ENCODE results near the gene SCYGR1. TPM values are rescaled to one million over a fixed set of nuclear protein-coding genes. Genes with fewer than 3 reads are reported as not detected.
"Not testable (repeated sequence)": the region's sequence is repeated elsewhere in the genome, so short reads cannot be mapped to it uniquely, and the experiment has no call there.

SCYGR1 gene
- total RNA-seq, result not detected
- not detected for polyA plus RNA-seq (ENCODE audit: insufficient read depth, low read depth, low replicate concordance)
- long read RNA-seq, donor 1, result 0 reads
- long read RNA-seq, donor 2, result 0 reads

DNA sequence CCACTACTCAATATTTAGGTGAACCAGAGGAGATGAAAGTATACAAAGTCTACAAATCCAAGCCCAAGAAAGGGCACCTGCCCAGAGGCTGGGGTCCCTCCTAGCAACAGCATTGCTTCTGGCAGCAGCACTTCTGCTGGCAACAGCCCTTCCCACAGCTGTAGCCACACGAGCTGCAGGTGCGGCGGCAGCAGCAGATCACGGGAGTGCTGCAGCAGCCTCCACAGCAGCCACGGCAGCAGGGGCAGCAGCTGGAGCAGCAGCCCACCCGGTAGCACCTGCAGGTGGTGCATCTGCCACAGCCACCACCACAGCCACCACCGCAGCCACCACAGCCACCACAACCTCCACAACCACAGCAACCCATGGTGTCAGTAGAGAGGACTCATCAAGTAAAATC, at the start of gene SCYGR1:
Gene SCYGR1 (minus strand): TSS at position 367 of the 400 bp plus-strand sequence. CDS start 0 bp downstream, at position 367.
- H3K36me3 ChIP-seq (ENCODE audit: low read depth, missing control alignments); intact Hi-C loops (cut with DNase I; ENCODE audit: low total_unique reads); H3K27me3 ChIP-seq; H3K4me3 ChIP-seq; DNase-seq; H3K27ac ChIP-seq; H3K9me3 ChIP-seq: not testable (repeated sequence)
- WGBS, 2 donors, result 80 to 86% methylated on average over 1 to 6 of the region's 7 CpGs
- peaks cover 10% of the 10 kb centered on the region for H3K4me1 ChIP-seq

DNA sequence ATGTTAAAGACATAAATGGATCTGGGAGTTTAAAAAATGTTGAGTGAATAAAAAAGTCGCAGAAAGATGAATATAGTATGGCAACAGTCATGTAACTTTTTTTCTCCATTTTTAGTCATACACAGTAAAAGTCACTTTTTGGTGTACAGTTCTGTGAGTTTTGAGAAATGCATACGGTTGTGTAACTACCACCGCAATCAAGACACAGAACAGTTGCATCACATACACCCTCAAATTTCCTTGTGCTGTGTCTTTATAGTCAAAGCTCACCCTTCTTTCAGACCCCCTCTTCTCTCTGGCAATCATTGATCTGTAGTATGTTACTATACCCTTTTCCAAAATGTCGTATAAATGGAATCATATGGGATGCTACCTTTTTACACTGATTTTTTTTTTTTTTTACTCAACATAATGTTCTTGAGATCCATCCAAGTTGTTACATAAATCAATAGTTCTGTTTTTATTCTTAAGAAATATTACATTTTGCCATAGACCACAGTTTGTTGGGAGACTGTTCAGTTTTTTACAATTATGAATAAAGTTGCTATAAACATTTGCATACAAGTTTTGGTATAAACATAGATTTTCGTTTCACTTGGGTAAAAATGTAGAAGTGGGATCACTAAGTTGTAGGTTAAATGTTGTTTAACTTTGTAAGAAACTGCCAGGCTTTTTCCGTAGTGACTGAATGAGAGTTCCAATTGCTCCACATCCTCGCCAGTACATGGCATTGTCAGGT, 48.9 kb upstream of the SCYGR1 start:
- no peak overlapping the region for H3K4me3 ChIP-seq
- TF ChIP-seq POLR2A (IDR thresholded peaks at IDR 0.05), result no peak
- TF ChIP-seq, protein P1, sequence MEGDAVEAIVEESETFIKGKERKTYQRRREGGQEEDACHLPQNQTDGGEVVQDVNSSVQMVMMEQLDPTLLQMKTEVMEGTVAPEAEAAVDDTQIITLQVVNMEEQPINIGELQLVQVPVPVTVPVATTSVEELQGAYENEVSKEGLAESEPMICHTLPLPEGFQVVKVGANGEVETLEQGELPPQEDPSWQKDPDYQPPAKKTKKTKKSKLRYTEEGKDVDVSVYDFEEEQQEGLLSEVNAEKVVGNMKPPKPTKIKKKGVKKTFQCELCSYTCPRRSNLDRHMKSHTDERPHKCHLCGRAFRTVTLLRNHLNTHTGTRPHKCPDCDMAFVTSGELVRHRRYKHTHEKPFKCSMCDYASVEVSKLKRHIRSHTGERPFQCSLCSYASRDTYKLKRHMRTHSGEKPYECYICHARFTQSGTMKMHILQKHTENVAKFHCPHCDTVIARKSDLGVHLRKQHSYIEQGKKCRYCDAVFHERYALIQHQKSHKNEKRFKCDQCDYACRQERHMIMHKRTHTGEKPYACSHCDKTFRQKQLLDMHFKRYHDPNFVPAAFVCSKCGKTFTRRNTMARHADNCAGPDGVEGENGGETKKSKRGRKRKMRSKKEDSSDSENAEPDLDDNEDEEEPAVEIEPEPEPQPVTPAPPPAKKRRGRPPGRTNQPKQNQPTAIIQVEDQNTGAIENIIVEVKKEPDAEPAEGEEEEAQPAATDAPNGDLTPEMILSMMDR (IDR thresholded peaks at IDR 0.05), result no peak
- intact Hi-C loops (cut with DNase I; ENCODE audit: low total_unique reads), result no loop called here
- H3K27ac ChIP-seq, result no peak overlapping the region
- no peaks in the 10 kb centered on the region for H3K27me3 ChIP-seq
- DNase-seq, result no peak
- no peaks in the 10 kb centered on the region for H3K4me1 ChIP-seq
- 80 to 92% methylated on average over 7 of the region's 7 CpGs for WGBS, 2 donors
- no peaks in the 10 kb centered on the region for H3K36me3 ChIP-seq (ENCODE audit: low read depth, missing control alignments)
- H3K9me3 ChIP-seq, result no peaks in the 10 kb centered on the region

DNA sequence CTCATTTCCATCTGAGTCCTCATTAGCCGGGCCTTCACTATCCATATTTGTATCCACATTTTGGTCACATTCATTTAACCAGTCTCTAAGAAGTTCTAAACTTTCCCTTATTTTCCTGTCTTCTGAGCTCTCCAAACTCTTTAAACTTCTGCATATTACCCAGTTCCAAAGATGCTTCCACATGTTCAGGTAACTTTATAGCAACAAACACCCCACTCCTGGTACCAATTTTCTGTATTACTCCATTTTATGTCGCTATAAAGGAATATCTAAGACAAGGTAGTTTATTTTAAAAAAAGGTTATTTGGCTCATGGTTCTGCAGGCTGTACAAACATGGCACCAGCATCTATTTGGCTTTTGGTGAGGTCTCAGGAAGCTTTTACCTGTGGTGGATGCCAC, 45.4 kb upstream of the SCYGR1 start:
- H3K4me3 ChIP-seq, result no peak overlapping the region
- no peaks in the 10 kb centered on the region for H3K36me3 ChIP-seq (ENCODE audit: low read depth, missing control alignments)
- no peaks in the 10 kb centered on the region for H3K27me3 ChIP-seq
- H3K9me3 ChIP-seq, result no peaks in the 10 kb centered on the region
- H3K4me1 ChIP-seq, result no peaks in the 10 kb centered on the region
- no peak overlapping the region for H3K27ac ChIP-seq
- WGBS, 2 donors, result 69 to 96% methylated on average over 2 of the region's 2 CpGs
- no peak for DNase-seq
- TF ChIP-seq, protein P1 (IDR thresholded peaks at IDR 0.05), result no peak
- TF ChIP-seq POLR2A (IDR thresholded peaks at IDR 0.05), result no peak
- intact Hi-C loops (cut with DNase I; ENCODE audit: low total_unique reads), result no loop called here

GRCh38 chr2:227430639-227431038, 42.9 kb upstream of the SCYGR1 start:
- WGBS, 2 donors, result 49 to 65% methylated on average over 3 of the region's 3 CpGs
- no peak overlapping the region for H3K27ac ChIP-seq
- TF ChIP-seq, protein P1 (IDR thresholded peaks at IDR 0.05), result no peak
- no peak for TF ChIP-seq POLR2A (IDR thresholded peaks at IDR 0.05)
- no peaks in the 10 kb centered on the region for H3K9me3 ChIP-seq
- H3K36me3 ChIP-seq (ENCODE audit: low read depth, missing control alignments), result no peaks in the 10 kb centered on the region
- no peak overlapping the region for H3K4me3 ChIP-seq
- H3K27me3 ChIP-seq, result no peaks in the 10 kb centered on the region
- DNase-seq, result no peak
- H3K4me1 ChIP-seq, result no peaks in the 10 kb centered on the region
- intact Hi-C loops (cut with DNase I; ENCODE audit: low total_unique reads), result no loop called here

GRCh38 chr2:227428731-227429285, 41.1 kb upstream of the SCYGR1 start:
- intact Hi-C loops (cut with DNase I; ENCODE audit: low total_unique reads), result no loop called here
- Histone ChIP-seq H3K36me3 (ENCODE audit: low read depth, missing control alignments) (no peaks in the 10 kb centered on the region), H3K4me1 (no peaks in the 10 kb centered on the region), H3K27me3 (no peaks in the 10 kb centered on the region), H3K27ac (no peak overlapping the region), H3K9me3 (no peaks in the 10 kb centered on the region), H3K4me3 (no peak overlapping the region)
- 75 to 83% methylated on average over 8 of the region's 8 CpGs for WGBS, 2 donors
- TF ChIP-seq, protein P1 (IDR thresholded peaks at IDR 0.05), result no peak
- no peak for TF ChIP-seq POLR2A (IDR thresholded peaks at IDR 0.05)
- DNase-seq, result no peak

All from testis (tissue), 5 donors.